Fibroblast of lung (primary cell): ENCODE data around the gene CHD3. TPM values are rescaled to one million over a fixed set of nuclear protein-coding genes. Genes with fewer than 3 reads are reported as not detected.

Source experiments
- DNase-seq, 2 donors: peaks; one replicate each; pipeline versions ENCODE4 v3.0.0 to v3.0.0-alpha.2; 2010; ENCODE audit warnings: low read depth in 2 of 2
- H2AFZ ChIP-seq: 2 replicates; pipeline ENCODE4 v1.5.1; 2012; ENCODE audit warnings: low read length, control low read depth, inconsistent platforms
- H3K27ac ChIP-seq: 2 replicates; pipeline ENCODE4 v1.5.1; 2011; ENCODE audit warnings: low read length, control low read depth; ENCODE audit not compliant: insufficient read depth
- H3K27me3 ChIP-seq: 2 replicates; pipeline ENCODE4 v1.5.1; 2011; ENCODE audit warnings: mild to moderate bottlenecking, low read length; ENCODE audit not compliant: control insufficient read depth, insufficient read depth
- H3K36me3 ChIP-seq: 2 replicates; pipeline ENCODE4 v1.5.1; 2011; ENCODE audit warnings: low read length; ENCODE audit not compliant: control insufficient read depth, insufficient read depth
- H3K4me1 ChIP-seq: 2 replicates; pipeline ENCODE4 v1.5.1; 2011; ENCODE audit warnings: low read length; ENCODE audit not compliant: control insufficient read depth, insufficient read depth; ENCODE audit errors: extremely low read depth
- H3K4me2 ChIP-seq: 2 replicates; pipeline ENCODE4 v1.5.1; 2011; ENCODE audit warnings: low read length, control low read depth; ENCODE audit not compliant: insufficient read depth; ENCODE audit errors: extremely low read depth
- H3K4me3 ChIP-seq, 4 experiments: fragments of 200-600 bp in 1 of 4; sonication (generic) in 1 of 4; replicated peaks in 1 of 4; 2 replicates each; pipeline ENCODE4 v1.5.1; 2011 to 2016; ENCODE audit warnings: low read length in 4 of 4, low read depth in 3 of 4, mild to moderate bottlenecking in 3 of 4, control low read depth in 2 of 4, inconsistent platforms in 1 of 4, mixed read lengths in 1 of 4; ENCODE audit not compliant: insufficient read depth in 1 of 4; ENCODE audit errors: control extremely low read depth in 1 of 4
- H3K79me2 ChIP-seq: 2 replicates; pipeline ENCODE4 v1.5.1; 2012; ENCODE audit warnings: mild to moderate bottlenecking, low read length, inconsistent platforms; ENCODE audit not compliant: control insufficient read depth, insufficient read depth
- H3K9ac ChIP-seq: 2 replicates; pipeline ENCODE4 v1.5.1; 2011; ENCODE audit warnings: mild to moderate bottlenecking, low read length, control low read depth; ENCODE audit not compliant: insufficient read depth
- H3K9me3 ChIP-seq: 2 replicates; pipeline ENCODE4 v1.5.1; 2012; ENCODE audit warnings: low read depth, low read length; ENCODE audit not compliant: control insufficient read depth, insufficient read depth
- H4K20me1 ChIP-seq: 2 replicates; pipeline ENCODE4 v1.5.1; 2011; ENCODE audit warnings: low read length; ENCODE audit not compliant: control insufficient read depth, insufficient read depth; ENCODE audit errors: extremely low read depth
- EZH2 ChIP-seq: IDR thresholded peaks from 2 replicates; pipeline ENCODE4 v1.5.1; 2012; ENCODE audit warnings: low read length, control low read depth, mild to moderate bottlenecking; ENCODE audit errors: missing control alignments
- polyA plus RNA-seq, 2 donors: library from polyadenylated mRNA; depleted of rRNA in 1 of 2; stranded (reverse) in 1 of 2; unstranded in 1 of 2; fragments of >200 nt; gene quantifications; 2 replicates each; pipeline ENCODE4 v1.2.1, GENCODE V29; 2011 to 2012; ENCODE audit warnings: missing spikeins in 1 of 2
- total RNA-seq: library from RNA; depleted of rRNA; stranded (reverse); fragments of >200 nt; gene quantifications from 2 replicates; pipeline ENCODE4 v1.2.1, GENCODE V29; 2014
- TF ChIP-seq, protein P1 (sequence below), 2 donors: IDR thresholded peaks in 1 of 2; conservative IDR thresholded peaks in 1 of 2; 1 replicate in 1 of 2; 2 replicates in 1 of 2; pipeline ENCODE4 v1.5.1; 2011 to 2012; ENCODE audit warnings: low read length in 2 of 2, control low read depth in 1 of 2, inconsistent platforms in 1 of 2, low read depth in 1 of 2, mild to moderate bottlenecking in 1 of 2

CHD3 gene
- total and polyA plus RNA-seq, 2 donors (not counting 1 experiment from before 2014, with no cell fraction given), result 23.8 to 165 TPM

DNA sequence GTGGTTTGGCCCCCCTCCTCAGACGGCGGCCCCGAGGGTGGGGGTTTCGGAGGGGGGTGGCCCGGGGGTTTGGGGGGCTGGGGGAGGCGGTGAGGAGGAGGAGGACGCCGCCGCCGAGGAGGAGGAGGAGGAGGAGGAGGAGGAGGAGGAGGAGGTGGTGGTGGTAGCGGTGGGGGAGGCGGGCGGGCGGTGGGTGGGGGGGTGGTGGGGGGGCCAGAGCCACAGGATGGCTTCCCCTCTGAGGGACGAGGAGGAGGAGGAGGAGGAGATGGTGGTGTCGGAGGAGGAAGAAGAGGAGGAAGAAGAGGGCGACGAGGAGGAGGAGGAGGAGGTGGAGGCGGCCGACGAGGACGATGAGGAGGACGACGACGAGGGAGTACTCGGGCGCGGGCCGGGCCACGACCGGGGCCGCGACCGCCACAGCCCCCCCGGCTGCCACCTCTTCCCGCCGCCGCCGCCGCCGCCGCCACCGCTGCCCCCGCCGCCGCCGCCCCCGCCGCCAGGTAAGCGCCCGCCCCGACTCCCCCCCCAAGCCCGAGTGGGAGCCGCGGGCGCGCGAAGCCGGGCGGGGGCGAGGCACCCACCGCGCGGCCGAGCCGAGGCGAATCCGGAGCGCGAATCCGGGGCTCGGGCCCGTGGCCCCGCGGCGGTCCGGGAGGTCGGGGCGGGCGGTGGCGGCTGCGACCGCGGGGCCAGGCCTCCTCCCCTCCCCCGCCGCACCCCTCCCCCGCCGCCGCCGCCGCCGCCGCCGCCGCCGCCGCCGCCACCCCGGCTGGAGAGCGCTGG is 3.8 kb upstream of the CHD3 start:
- Histone ChIP-seq H3K9ac (peak overlapping the region; percentile 56), H3K27ac (no peak overlapping the region), H2AFZ (no peak overlapping the region), H4K20me1 (no peaks in the 10 kb centered on the region), H3K4me1 (peaks cover 12% of the 10 kb centered on the region), H3K36me3 (peaks cover under 1% of the 10 kb centered on the region), H3K27me3 (no peaks in the 10 kb centered on the region), H3K9me3 (no peaks in the 10 kb centered on the region), H3K4me2 (no peak overlapping the region), H3K79me2 (peaks cover 20% of the 10 kb centered on the region), H3K4me3 (peak overlapping the region in 3 of 4 experiments; percentile 72 to 84 (median 81))
- TF ChIP-seq, protein P1, sequence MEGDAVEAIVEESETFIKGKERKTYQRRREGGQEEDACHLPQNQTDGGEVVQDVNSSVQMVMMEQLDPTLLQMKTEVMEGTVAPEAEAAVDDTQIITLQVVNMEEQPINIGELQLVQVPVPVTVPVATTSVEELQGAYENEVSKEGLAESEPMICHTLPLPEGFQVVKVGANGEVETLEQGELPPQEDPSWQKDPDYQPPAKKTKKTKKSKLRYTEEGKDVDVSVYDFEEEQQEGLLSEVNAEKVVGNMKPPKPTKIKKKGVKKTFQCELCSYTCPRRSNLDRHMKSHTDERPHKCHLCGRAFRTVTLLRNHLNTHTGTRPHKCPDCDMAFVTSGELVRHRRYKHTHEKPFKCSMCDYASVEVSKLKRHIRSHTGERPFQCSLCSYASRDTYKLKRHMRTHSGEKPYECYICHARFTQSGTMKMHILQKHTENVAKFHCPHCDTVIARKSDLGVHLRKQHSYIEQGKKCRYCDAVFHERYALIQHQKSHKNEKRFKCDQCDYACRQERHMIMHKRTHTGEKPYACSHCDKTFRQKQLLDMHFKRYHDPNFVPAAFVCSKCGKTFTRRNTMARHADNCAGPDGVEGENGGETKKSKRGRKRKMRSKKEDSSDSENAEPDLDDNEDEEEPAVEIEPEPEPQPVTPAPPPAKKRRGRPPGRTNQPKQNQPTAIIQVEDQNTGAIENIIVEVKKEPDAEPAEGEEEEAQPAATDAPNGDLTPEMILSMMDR (conservative IDR thresholded peaks at IDR 0.05 in 1 of 2, IDR thresholded peaks at IDR 0.05 in 1 of 2; ENCODE audit: low read depth in 1 of 2, low read length in 2 of 2), result no peak
- DNase-seq, result no peak

DNA sequence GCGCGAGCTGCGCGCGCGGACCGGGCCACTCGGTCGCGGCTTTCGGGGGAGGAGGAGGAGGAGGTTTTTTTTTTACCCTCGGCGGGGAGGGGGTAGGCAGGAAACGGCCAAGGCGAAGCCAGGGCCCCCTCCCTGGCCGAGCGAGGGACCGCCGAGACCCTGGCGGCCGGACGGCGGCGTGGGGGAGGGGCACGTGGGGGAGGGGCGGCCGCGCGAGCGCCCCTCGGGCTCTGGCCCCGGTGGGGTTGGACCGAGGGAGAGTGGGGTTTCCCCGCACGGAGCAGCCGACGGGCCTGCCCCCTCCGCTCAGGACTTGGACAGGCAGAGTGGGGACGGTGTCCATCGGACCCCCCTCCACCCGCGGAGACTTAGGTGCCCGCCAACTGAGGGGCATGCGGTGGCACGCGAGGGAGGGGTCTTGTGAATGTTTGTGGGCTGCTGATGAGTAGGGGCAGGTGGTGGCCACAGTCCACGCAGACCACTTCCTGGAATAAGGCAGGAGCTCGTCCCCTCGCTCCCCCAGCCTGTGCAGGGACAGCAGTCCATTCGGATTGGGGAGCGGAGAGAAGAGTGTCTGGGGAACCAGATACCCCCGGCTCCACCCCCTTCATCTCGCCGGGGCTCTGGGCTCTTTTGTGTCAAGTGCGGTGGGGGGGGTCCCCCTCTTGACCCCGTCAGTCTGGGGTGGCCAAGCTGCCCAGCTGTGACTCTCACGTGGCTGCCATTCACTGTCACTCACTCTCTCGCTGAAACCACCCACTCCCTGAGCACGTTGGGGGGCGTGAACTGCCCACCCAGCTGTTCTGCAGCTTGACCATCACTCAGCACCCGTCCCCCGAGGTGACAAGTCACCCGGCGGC is 3.0 kb upstream of the CHD3 start:
- Histone ChIP-seq H3K79me2 (peaks cover 22% of the 10 kb centered on the region), H2AFZ (peak overlapping the region; percentile 32), H3K27ac (peak overlapping the region; percentile 55), H3K9ac (peak overlapping the region; percentile 57), H3K27me3 (no peaks in the 10 kb centered on the region), H3K9me3 (no peaks in the 10 kb centered on the region), H3K4me1 (peaks cover 12% of the 10 kb centered on the region), H3K36me3 (peaks cover under 1% of the 10 kb centered on the region), H3K4me3 (peak overlapping the region; percentile 73 to 84 (median 78)), H3K4me2 (peak overlapping the region; percentile 90), H4K20me1 (no peaks in the 10 kb centered on the region)
- TF ChIP-seq EZH2, result no peak
- TF ChIP-seq, protein P1 (conservative IDR thresholded peaks at IDR 0.05 in 1 of 2, IDR thresholded peaks at IDR 0.05 in 1 of 2; ENCODE audit: low read depth in 1 of 2, low read length in 2 of 2), result no peak
- peak; percentile 32 to 48 for DNase-seq
